Temporal lobe (tissue), 2 donors: ENCODE data around the gene CCDC170. TPM values are rescaled to one million over a fixed set of nuclear protein-coding genes. Genes with fewer than 3 reads are reported as not detected.

Source experiments
- small RNA-seq: library from RNA; depleted of rRNA; stranded (forward); fragments of <200 nt; gene quantifications from one replicate; pipeline ENCODE3, GENCODE V24; 2014; ENCODE audit warnings: low replicate concordance
- total RNA-seq: library from RNA; depleted of rRNA; stranded (reverse); fragments of >200 nt; gene quantifications from one replicate; pipeline ENCODE4 v1.2.3, GENCODE V29; 2014

CCDC170 gene
- total RNA-seq, 1 donor from 2014 or later, result 0.74 TPM

Small RNA genes within 50 kb of the gene (small RNA-seq; reads per million reads assigned to genes)
- not detected for gene RNU6-813P

Other genes starting within 250 kb of the CCDC170 start
- 5.9 TPM for gene ZBTB2, start 102.5 kb upstream of the CCDC170 start, total RNA-seq
- gene RMND1, start 41.9 kb upstream of the CCDC170 start, total RNA-seq, result 28.8 TPM